GM21381 (cell line): ENCODE data around the gene DRAXIN.

Source experiments
- ATAC-seq: cut with Tn5 transposase; IDR thresholded peaks from one replicate; pipeline ENCODE4 v1.9.1; 2021; ENCODE audit warnings: mild to moderate bottlenecking, moderate library complexity; ENCODE audit not compliant: unreplicated experiment

DRAXIN gene

GRCh38 chr1:11757047-11757446 is 65.5 kb downstream of the DRAXIN start:
- ATAC-seq: no peak

- no peak for ATAC-seq
These were observed 68.3 kb downstream of the DRAXIN start for GRCh38 chr1:11759791-11760190.

GRCh38 chr1:11761285-11761684 is 69.8 kb downstream of the DRAXIN start:
- no peak for ATAC-seq

- no peak for ATAC-seq
These were observed 70.5 kb downstream of the DRAXIN start, which contains the start of gene C1orf167 for GRCh38 chr1:11761988-11762406. Gene C1orf167 (plus strand): TSS chr1:11762193. CDS start chr1:11764401, 2,208 bp downstream.

GRCh38 chr1:11764115-11764514 is 72.6 kb downstream of the DRAXIN start:
- ATAC-seq: no peak

GRCh38 chr1:11764519-11764918 is 73.0 kb downstream of the DRAXIN start:
- ATAC-seq: no peak

- ATAC-seq: no peak
These were observed 74.3 kb downstream of the DRAXIN start for GRCh38 chr1:11765661-11766428.

GRCh38 chr1:11766429-11766776 is 74.9 kb downstream of the DRAXIN start:
- no peak for ATAC-seq

- no peak for ATAC-seq
These were observed 76.6 kb downstream of the DRAXIN start for GRCh38 chr1:11767922-11768704.

- no peak for ATAC-seq
These were observed 77.3 kb downstream of the DRAXIN start for GRCh38 chr1:11768821-11769220.

- no peak for ATAC-seq
These were observed 77.8 kb downstream of the DRAXIN start for GRCh38 chr1:11769274-11769673.

- ATAC-seq: no peak
These were observed 78.5 kb downstream of the DRAXIN start for GRCh38 chr1:11770011-11770410.

GRCh38 chr1:11771481-11772043 is 80.1 kb downstream of the DRAXIN start:
- ATAC-seq: no peak

GRCh38 chr1:11772458-11772857 is 80.9 kb downstream of the DRAXIN start:
- ATAC-seq: no peak

GRCh38 chr1:11774753-11775152 is 83.2 kb downstream of the DRAXIN start:
- ATAC-seq: no peak
